Measurements from ENCODE around the gene LRRC56. TPM values are rescaled to one million over a fixed set of nuclear protein-coding genes. Genes with fewer than 3 reads are reported as not detected.

Gene LRRC56
- total and polyA plus RNA-seq, 2 of the 13 experiments (the other 11 are each of a cell fraction or from before 2014, with no cell fraction given), result 0.11 to 0.29 TPM

DNA sequence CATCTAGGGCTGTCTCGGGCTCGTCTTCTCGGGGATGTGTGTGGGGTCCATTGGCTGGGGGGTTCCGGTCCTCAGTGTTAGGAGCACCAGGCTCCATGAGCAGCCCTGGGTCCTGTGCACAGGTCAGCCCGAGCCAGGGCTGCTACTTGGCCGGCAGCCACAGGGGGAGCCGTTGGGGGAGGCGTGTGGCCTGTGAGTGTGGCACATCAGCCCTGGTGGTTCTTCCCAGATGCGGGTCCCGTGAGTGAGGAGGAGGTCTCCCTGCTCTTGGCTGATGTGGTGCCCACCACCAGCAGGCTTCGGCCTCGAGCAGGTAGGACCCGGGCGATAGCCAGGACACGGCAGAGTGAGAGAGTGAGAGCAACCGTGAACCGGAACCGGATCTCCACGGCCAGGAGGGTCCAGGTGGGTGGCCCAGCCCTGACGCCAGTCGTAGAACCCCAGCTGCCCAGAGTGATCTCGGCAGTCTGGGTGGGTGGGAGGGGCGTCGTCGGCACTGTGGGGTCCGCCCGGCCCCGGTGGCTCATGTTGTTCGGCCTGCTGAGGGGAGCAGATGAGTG is 59.9 kb downstream of the LRRC56 start:
- peaks cover 48 to 88% of the 10 kb centered on the region in 2 experiments for H3K36me3 ChIP-seq (replicated peaks in 1 of 2; ENCODE audit: control insufficient read depth in 1 of 2, insufficient read depth in 2 of 2, low read length in 2 of 2)
- WGBS (ENCODE audit: low lambda C conversion rate), result 93% methylated on average over 8 of the region's 29 CpGs
- H3K4me1 ChIP-seq (ENCODE audit: insufficient read depth, low read length), result peaks cover 12% of the 10 kb centered on the region
- intact Hi-C loops (cut with micrococcal nuclease; ENCODE audit: unreplicated experiment), result no loop called here
- POLR2A ChIA-PET, result no interaction called here
- no peaks in the 10 kb centered on the region for H3K27me3 ChIP-seq (ENCODE audit: control insufficient read depth in 1 of 2, insufficient read depth in 2 of 2, low read length in 2 of 2)
- no peak overlapping the region for H3K9ac ChIP-seq (ENCODE audit: insufficient read depth, low read depth, low read length)
- H3K27ac ChIP-seq (ENCODE audit: extremely low read length, insufficient read depth, low read length), result no peak overlapping the region
- H3K4me3 ChIP-seq (replicated peaks in 1 of 3; ENCODE audit: insufficient read depth in 1 of 3, low read depth in 2 of 3, low read length in 3 of 3), result no peak overlapping the region
- H3K4me2 ChIP-seq (ENCODE audit: low read depth, low read length), result no peak overlapping the region
- ATAC-seq (peak; percentile 79), DNase-seq (ENCODE audit: low spot score) (no peak), FAIRE-seq (no peak)
- in situ Hi-C loops (cut with HindIII; ENCODE audit: extremely low pct_ligation_motif_present, low pct_unique_long_range_greater_than_20kb), result loop anchor here (5.0 kb wide), 1 partner anchor 40 kb away; no protein-coding TSS in a partner anchor
- peak; percentile 51 for TF ChIP-seq AGO2 (optimal IDR thresholded peaks at IDR 0.05; ENCODE audit: low read depth, low read length)
- TF ChIP-seq, protein P1, sequence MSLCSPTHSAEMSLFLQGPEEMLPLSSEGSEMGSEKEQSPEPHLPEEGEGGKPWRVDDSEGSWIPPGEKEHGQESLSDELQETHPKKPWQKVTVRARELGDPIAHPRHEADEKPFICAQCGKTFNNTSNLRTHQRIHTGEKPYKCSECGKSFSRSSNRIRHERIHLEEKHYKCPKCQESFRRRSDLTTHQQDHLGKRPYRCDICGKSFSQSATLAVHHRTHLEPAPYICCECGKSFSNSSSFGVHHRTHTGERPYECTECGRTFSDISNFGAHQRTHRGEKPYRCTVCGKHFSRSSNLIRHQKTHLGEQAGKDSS (CRISPR knock-in tag; IDR thresholded peaks at IDR 0.05; ENCODE audit: borderline replicate concordance, low read depth), result no peak
- TF ChIP-seq, protein P2, sequence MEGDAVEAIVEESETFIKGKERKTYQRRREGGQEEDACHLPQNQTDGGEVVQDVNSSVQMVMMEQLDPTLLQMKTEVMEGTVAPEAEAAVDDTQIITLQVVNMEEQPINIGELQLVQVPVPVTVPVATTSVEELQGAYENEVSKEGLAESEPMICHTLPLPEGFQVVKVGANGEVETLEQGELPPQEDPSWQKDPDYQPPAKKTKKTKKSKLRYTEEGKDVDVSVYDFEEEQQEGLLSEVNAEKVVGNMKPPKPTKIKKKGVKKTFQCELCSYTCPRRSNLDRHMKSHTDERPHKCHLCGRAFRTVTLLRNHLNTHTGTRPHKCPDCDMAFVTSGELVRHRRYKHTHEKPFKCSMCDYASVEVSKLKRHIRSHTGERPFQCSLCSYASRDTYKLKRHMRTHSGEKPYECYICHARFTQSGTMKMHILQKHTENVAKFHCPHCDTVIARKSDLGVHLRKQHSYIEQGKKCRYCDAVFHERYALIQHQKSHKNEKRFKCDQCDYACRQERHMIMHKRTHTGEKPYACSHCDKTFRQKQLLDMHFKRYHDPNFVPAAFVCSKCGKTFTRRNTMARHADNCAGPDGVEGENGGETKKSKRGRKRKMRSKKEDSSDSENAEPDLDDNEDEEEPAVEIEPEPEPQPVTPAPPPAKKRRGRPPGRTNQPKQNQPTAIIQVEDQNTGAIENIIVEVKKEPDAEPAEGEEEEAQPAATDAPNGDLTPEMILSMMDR (CRISPR knock-in tag; IDR thresholded peaks at IDR 0.05), result peak; percentile 35; the same call in 1 of the 2 replicates
- peaks cover 4% of the 10 kb centered on the region; the same call in 1 of the 2 replicates for H4K20me1 ChIP-seq (ENCODE audit: insufficient read depth, low read length)
- no peak overlapping the region for H2AFZ ChIP-seq (ENCODE audit: low read length)
- H3K9me3 ChIP-seq (ENCODE audit: low read length), result no peaks in the 10 kb centered on the region
- no TSS peak for BruUV-seq (replicated peaks)
- H3K79me2 ChIP-seq (ENCODE audit: insufficient read depth, low read length), result peaks cover 4% of the 10 kb centered on the region
- CTCF ChIA-PET (ENCODE audit: low intra/inter-chr PET ratio, low total read pairs), result no interaction called here
